SW 1271 (cell line): ENCODE results near the gene KRTAP9-3.
"Not testable (repeated sequence)": the region's sequence is repeated elsewhere in the genome, so short reads cannot be mapped to it uniquely, and the experiment has no call there.

Experiments used
- DNase-seq, 2 experiments: peaks; one replicate each; lab custom pipeline; 2025; lab: John Stamatoyannopoulos, UW

KRTAP9-3 gene

GRCh38 chr17:41251261-41251660 is 19.0 kb downstream of the KRTAP9-3 start:
- no peak for DNase-seq

DNA sequence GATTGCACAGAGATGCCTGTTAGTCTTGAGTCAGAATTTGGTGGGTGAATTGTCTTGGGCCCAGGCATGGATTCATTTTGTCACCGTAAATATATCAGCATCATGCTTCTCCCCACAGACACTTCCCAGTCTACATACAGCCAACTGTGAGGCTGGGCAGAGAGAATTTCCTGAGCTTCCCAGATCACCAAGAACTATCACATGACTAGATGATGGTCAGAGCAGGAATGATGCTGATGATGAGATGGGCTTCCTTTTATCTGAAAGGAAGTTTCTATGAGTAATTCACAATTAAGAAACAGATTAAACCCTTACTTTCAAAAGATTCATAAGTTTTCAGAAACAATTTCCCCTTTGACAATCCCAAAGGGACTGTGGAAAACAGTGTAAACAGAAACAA is 22.6 kb downstream of the KRTAP9-3 start:
- DNase-seq, result no peak

GRCh38 chr17:41255381-41256290 is 23.4 kb downstream of the KRTAP9-3 start, which contains the start of gene KRTAP9-9:
TSS of gene KRTAP9-9 (plus strand) at chr17:41255384.
- DNase-seq, result not testable (repeated sequence)

DNA sequence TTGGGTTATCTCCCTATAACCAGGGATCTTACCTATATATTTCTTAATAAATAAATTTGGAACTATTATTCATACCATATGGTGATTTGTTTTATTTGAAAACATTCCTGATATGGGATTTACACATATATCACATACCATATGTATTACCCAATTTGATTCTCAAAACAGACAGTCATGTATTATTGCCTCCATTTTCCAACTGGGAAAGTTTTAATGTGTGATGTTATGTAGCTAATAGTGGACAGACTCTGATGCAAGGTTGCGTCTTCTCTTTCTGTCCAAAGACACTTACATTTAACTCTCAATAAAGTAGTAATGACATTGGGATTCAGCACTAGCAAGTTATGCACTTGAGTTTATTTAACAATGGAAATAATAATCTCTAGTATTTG is 24.0 kb downstream of the KRTAP9-3 start:
- no peak for DNase-seq

- DNase-seq, result no peak
Observed at GRCh38 chr17:41258406-41258805, 26.2 kb downstream of the KRTAP9-3 start.

DNA sequence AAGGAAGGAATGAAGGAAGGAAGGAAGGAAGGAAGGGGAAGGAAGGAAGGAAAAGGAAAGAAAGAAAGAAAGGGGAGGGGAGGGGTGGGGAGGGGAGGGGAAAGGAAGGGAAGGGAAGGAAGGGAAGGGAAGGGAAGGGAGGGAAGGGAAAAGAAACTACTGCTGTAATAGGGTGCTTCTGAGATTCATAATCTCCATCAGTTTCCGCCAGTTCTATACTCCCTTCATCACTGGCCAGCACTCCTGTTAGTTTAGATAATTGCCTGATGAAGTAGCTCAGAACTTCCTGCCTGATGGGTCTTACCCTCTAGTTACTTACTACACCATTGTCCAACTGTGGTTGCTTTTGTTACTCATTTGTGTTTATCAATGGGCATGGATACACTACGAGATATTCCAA is 31.0 kb downstream of the KRTAP9-3 start:
- no peak for DNase-seq

DNA sequence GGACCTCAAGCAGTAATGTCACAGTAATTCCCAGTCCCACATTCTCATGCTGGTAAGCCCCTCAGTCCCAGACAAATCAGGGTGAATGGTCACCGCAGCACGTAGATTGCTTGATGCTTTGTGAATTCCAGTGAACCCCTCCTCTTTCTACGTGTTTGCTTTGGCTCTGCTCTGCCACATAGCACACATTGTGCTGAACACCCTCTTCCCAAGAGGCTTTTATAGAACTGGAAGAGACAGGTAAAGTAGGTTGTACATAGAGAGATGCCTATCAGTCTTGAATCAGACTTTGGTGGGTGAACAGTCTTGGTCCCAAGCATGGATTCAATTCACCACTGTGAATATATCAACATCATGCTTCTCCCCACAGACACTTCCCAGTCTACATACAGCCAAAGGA is 32.4 kb downstream of the KRTAP9-3 start:
- DNase-seq, result no peak

DNA sequence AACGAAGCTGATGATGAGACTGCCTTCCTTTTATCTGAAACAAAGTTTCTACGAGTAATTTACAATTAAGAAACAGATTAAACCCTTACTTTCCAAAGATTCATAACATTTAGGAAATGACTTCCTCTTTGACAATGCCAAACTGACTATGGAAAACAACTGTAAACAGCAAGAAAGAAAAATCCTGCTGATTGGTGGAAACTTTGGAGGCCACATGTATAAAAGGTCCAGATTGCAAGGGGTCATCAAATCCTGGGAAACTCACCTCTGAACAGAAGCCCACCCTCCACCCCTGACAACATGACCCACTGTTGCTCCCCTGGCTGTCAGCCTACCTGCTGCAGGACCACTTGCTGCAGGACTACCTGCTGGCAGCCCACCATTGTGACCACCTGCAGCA is 32.8 kb downstream of the KRTAP9-3 start, which contains the start of gene KRTAP9-6:
Gene KRTAP9-6, plus strand, starts transcription at position 301 of the 400 bp plus-strand sequence. Its CDS starts 0 bp downstream, at position 301.
- no peak for DNase-seq

- no peak for DNase-seq
Observed at GRCh38 chr17:41267711-41268110, 35.5 kb downstream of the KRTAP9-3 start.

DNA sequence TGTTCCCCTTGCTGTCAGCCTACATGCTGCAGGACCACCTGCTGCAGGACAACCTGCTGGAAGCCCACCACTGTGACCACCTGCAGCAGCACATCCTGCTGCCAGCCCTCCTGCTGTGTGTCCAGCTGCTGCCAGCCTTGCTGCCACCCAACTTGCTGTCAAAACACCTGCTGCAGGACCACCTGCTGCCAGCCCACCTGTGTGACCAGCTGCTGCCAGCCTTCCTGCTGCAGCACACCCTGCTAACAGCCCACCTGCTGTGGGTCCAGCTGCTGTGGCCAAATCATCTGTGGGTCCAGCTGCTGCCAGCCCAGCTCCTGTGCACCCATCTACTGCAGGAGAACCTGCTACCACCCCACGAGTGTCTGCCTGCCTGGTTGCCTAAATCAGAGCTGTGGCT is 39.1 kb downstream of the KRTAP9-3 start:
- not testable (repeated sequence) for DNase-seq

- no peak for DNase-seq
Observed at GRCh38 chr17:41271858-41272257, 39.6 kb downstream of the KRTAP9-3 start.

GRCh38 chr17:41275648-41276190 is 43.5 kb downstream of the KRTAP9-3 start, which contains the start of gene KRTAP9-7:
TSS of gene KRTAP9-7 (plus strand) at chr17:41275698. CDS start at chr17:41275698, 0 bp downstream.
- not testable (repeated sequence) for DNase-seq

GRCh38 chr17:41278176-41278955 is 46.1 kb downstream of the KRTAP9-3 start:
- no peak for DNase-seq
